MCF 10A (cell line): ENCODE results near the gene CMTM1. TPM values are rescaled to one million over a fixed set of nuclear protein-coding genes. Genes with fewer than 3 reads are reported as not detected.
"Not testable (repeated sequence)": the region's sequence is repeated elsewhere in the genome, so short reads cannot be mapped to it uniquely, and the experiment has no call there.

Experiments used
- BruUV-seq: library from RNA; stranded (reverse); fragments of 400-500 nt; replicated peaks from 2 replicates; lab custom pipeline; 2021; lab: Mats Ljungman, UMichigan
- CTCF ChIA-PET: fragments of 300-600 bp; sonication (Branson Sonifier 250); formaldehyde crosslinking; extraction: SDS; loops from one replicate; lab custom pipeline; 2021; ENCODE audit warnings: antibody characterized with exemption, inconsistent platforms; lab: Yijun Ruan, JAX
- POLR2A ChIA-PET: fragments of 300-600, 350-650 bp; sonication (Branson Sonifier 250); formaldehyde crosslinking; extraction: SDS; loops from one replicate; lab custom pipeline; 2020; ENCODE audit warnings: antibody characterized with exemption, inconsistent platforms; lab: Yijun Ruan, JAX
- DNase-seq: peaks from one replicate; pipeline ENCODE4 v3.0.0-alpha.2; 2018; ENCODE audit not compliant: unreplicated experiment
- H3K27ac Mint-ChIP-seq: one replicate; pipeline ENCODE4 v1.8.0; 2022; ENCODE audit warnings: mild to moderate bottlenecking, low read depth, mixed read lengths; ENCODE audit not compliant: unreplicated experiment
- H3K27me3 Mint-ChIP-seq: one replicate; pipeline ENCODE4 v1.8.0; 2022; ENCODE audit warnings: mixed read lengths; ENCODE audit not compliant: insufficient read depth, unreplicated experiment
- H3K36me3 Mint-ChIP-seq: one replicate; pipeline ENCODE4 v1.8.0; 2022; ENCODE audit warnings: mild to moderate bottlenecking, moderate library complexity, mixed read lengths; ENCODE audit not compliant: insufficient read depth, unreplicated experiment
- H3K4me1 Mint-ChIP-seq: one replicate; pipeline ENCODE4 v1.8.0; 2022; ENCODE audit warnings: mixed read lengths; ENCODE audit not compliant: insufficient read depth, unreplicated experiment
- H3K4me3 Mint-ChIP-seq: one replicate; pipeline ENCODE4 v1.8.0; 2022; ENCODE audit warnings: mild to moderate bottlenecking, moderate library complexity, mixed read lengths; ENCODE audit not compliant: unreplicated experiment
- H3K9me3 Mint-ChIP-seq: one replicate; pipeline ENCODE4 v1.8.0; 2022; ENCODE audit warnings: mixed read lengths; ENCODE audit not compliant: unreplicated experiment
- CTCF ChIP-seq: fragments of 200-600 bp; IDR thresholded peaks from one replicate; pipeline ENCODE4 v1.8.0; 2022; ENCODE audit warnings: antibody characterized with exemption, mild to moderate bottlenecking; ENCODE audit not compliant: unreplicated experiment
- intact Hi-C: fragments of 100-400 bp; cut with micrococcal nuclease; formaldehyde crosslinking; loops from 2 replicates; pipeline ENCODE4 v1.14.1; 2022
- total RNA-seq: library from RNA; stranded (reverse); gene quantifications from 2 replicates; pipeline ENCODE4 v1.2.3, GENCODE V29; 2022

The CMTM1 gene
- total RNA-seq, 1 experiment from 2014 or later, result 2.1 TPM

GRCh38 chr16:66608241-66609138, 42.3 kb downstream of the CMTM1 start:
- CTCF ChIA-PET, result interaction anchor here (0.5 to 5.5 kb wide), 51 partner anchors 9 to 1513 kb away, joined by 3 to 56 read pairs (median 6); partner anchors contain the start of genes CMTM2, DYNC1LI2 and NAE1
- TF ChIP-seq CTCF, result peak; percentile 78
- Mint-ChIP-seq H3K27ac (no peak overlapping the region), H3K4me1 (peaks cover 14% of the 10 kb centered on the region), H3K4me3 (no peak overlapping the region), H3K36me3 (peaks cover 28% of the 10 kb centered on the region), H3K9me3 (no peaks in the 10 kb centered on the region), H3K27me3 (no peaks in the 10 kb centered on the region)
- no TSS peak for BruUV-seq
- DNase-seq, result peak; percentile 86
- POLR2A ChIA-PET, result interaction anchor here (1.0 to 3.3 kb wide), 4 partner anchors 10 to 89 kb away, joined by 3 to 17 read pairs (median 6); no protein-coding TSS in a partner anchor
- intact Hi-C loops, result loop anchor here (1.0 to 10.0 kb wide), 5 partner anchors 43 to 259 kb away; partner anchors contain the start of gene DYNC1LI2

- no peak for DNase-seq
- ChIA-PET POLR2A (interaction anchor here (0.7 to 3.3 kb wide), 5 partner anchors 9 to 101 kb away, joined by 3 to 17 read pairs (median 4); no protein-coding TSS in a partner anchor), CTCF (interaction anchor here (0.5 to 5.5 kb wide), 36 partner anchors 8 to 258 kb away, joined by 3 to 56 read pairs (median 7); partner anchors contain the start of genes CMTM2 and NAE1)
- no peaks in the 10 kb centered on the region for H3K9me3 Mint-ChIP-seq
- BruUV-seq, result no TSS peak
- H3K4me1 Mint-ChIP-seq, result peaks cover 8% of the 10 kb centered on the region
- no peak overlapping the region for H3K4me3 Mint-ChIP-seq
- no peaks in the 10 kb centered on the region for H3K27me3 Mint-ChIP-seq
- no peak overlapping the region for H3K27ac Mint-ChIP-seq
- TF ChIP-seq CTCF, result no peak
- peaks cover 29% of the 10 kb centered on the region for H3K36me3 Mint-ChIP-seq
- intact Hi-C loops, result loop anchor here (2.0 to 10.0 kb wide), 2 partner anchors 54 to 146 kb away; partner anchors contain the start of gene DYNC1LI2
Measured at GRCh38 chr16:66609139-66609510, 42.9 kb downstream of the CMTM1 start.

- CTCF ChIA-PET, result interaction anchor here (0.6 to 5.5 kb wide), 11 partner anchors 8 to 210 kb away, joined by 3 to 56 read pairs (median 6); partner anchors contain the start of gene CMTM2
- POLR2A ChIA-PET, result no interaction called here
- Mint-ChIP-seq H3K27ac (no peak overlapping the region), H3K4me1 (peaks cover 8% of the 10 kb centered on the region), H3K4me3 (no peak overlapping the region), H3K9me3 (no peaks in the 10 kb centered on the region), H3K27me3 (no peaks in the 10 kb centered on the region), H3K36me3 (peaks cover 29% of the 10 kb centered on the region)
- intact Hi-C loops, result no loop called here
- no peak for TF ChIP-seq CTCF
- no TSS peak for BruUV-seq
- DNase-seq, result no peak
Measured at GRCh38 chr16:66610111-66610820, 44.0 kb downstream of the CMTM1 start.

GRCh38 chr16:66611911-66612310, 45.7 kb downstream of the CMTM1 start:
- H3K9me3 Mint-ChIP-seq, H3K4me3 Mint-ChIP-seq, BruUV-seq, H3K27ac Mint-ChIP-seq, DNase-seq, H3K27me3 Mint-ChIP-seq, intact Hi-C loops, H3K4me1 Mint-ChIP-seq: not testable (repeated sequence)
- ChIA-PET CTCF (interaction anchor here (0.7 to 5.5 kb wide), 11 partner anchors 28 to 257 kb away, joined by 3 to 56 read pairs (median 4); no protein-coding TSS in a partner anchor), POLR2A (interaction anchor here (0.6 kb wide), 1 partner anchor 72 kb away, joined by 3 read pairs; no protein-coding TSS in a partner anchor)
- H3K36me3 Mint-ChIP-seq, result peaks cover 29% of the 10 kb centered on the region
